ENCODE measurements around the gene KNDC1.

DNA sequence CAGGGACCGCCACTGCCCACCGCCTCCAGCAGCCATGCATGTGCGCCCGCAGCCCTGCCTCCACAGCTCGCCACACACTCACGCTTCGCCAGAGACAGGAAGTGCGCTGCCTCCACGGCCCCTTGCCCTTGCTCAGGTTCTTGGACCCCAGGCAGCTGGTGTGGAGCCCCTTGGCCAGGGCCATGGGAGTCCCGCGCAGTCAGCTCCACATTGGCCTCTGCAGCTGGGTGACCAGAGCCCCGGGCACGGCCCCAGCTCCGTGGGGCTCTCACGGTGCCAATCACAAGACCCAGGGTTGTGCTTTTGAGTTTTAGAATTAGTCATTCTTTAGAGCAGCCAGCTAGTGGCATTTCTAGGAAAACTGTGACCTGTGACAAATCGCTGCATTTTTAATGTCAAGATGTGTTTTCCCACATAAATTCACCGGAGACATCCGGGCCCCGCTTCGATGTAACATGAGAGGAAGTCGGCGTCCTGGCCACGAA, 65.7 kb downstream of the KNDC1 start:
- TF ChIP-seq, protein P1, sequence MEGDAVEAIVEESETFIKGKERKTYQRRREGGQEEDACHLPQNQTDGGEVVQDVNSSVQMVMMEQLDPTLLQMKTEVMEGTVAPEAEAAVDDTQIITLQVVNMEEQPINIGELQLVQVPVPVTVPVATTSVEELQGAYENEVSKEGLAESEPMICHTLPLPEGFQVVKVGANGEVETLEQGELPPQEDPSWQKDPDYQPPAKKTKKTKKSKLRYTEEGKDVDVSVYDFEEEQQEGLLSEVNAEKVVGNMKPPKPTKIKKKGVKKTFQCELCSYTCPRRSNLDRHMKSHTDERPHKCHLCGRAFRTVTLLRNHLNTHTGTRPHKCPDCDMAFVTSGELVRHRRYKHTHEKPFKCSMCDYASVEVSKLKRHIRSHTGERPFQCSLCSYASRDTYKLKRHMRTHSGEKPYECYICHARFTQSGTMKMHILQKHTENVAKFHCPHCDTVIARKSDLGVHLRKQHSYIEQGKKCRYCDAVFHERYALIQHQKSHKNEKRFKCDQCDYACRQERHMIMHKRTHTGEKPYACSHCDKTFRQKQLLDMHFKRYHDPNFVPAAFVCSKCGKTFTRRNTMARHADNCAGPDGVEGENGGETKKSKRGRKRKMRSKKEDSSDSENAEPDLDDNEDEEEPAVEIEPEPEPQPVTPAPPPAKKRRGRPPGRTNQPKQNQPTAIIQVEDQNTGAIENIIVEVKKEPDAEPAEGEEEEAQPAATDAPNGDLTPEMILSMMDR (IDR thresholded peaks at IDR 0.05): no peak
- no peak for TF ChIP-seq POLR2A (IDR thresholded peaks at IDR 0.05; ENCODE audit: low read depth)

Data from esophagus muscularis mucosa (tissue), 3 donors.